BLaER1 treated with 17β-estradiol and CSF1 and Interleukin-3, amounts not matched to agents 10 nM and 100 nM (cell line): Measurements from ENCODE around the gene GPD1.

ENCODE experiments used
- H3K27ac ChIP-seq, 11 experiments: shearing (Covaris generic); formaldehyde crosslinking; 2 replicates each; pipeline ENCODE4 v1.8.1; 2022
- H3K27me3 ChIP-seq, 11 experiments: shearing (Covaris generic); formaldehyde crosslinking; 2 replicates each; pipeline ENCODE4 v1.8.1; 2022
- H3K36me3 ChIP-seq, 11 experiments: shearing (Covaris generic); formaldehyde crosslinking; 2 replicates each; pipeline ENCODE4 v1.8.1; 2022
- H3K4me1 ChIP-seq, 10 experiments: shearing (Covaris generic); formaldehyde crosslinking; 2 replicates each; pipeline ENCODE4 v1.8.1; 2022
- H3K4me2 ChIP-seq, 11 experiments: shearing (Covaris generic); formaldehyde crosslinking; 2 replicates each; pipeline ENCODE4 v1.8.1; 2022
- H3K4me3 ChIP-seq, 10 experiments: shearing (Covaris generic); formaldehyde crosslinking; 2 replicates each; pipeline ENCODE4 v1.8.1; 2022
- H3K9ac ChIP-seq, 11 experiments: shearing (Covaris generic); formaldehyde crosslinking; 2 replicates each; pipeline ENCODE4 v1.8.1; 2022
- H3K9me3 ChIP-seq, 11 experiments: shearing (Covaris generic); formaldehyde crosslinking; replicated peaks in 1 of 11; 2 replicates each; pipeline ENCODE4 v1.8.1; 2022
- H4K20me1 ChIP-seq, 11 experiments: shearing (Covaris generic); formaldehyde crosslinking; 2 replicates each; pipeline ENCODE4 v1.8.1; 2022
- Cebpa-rat ChIP-seq, 11 experiments: shearing (Covaris generic); IDR thresholded peaks; 2 replicates each; pipeline ENCODE4 v1.8.1; 2022

Gene GPD1

GRCh38 chr12:50087151-50087550 lies 16.7 kb upstream of the GPD1 start:
- H3K27me3 ChIP-seq, result no peaks in the 10 kb centered on the region
- peak overlapping the region in 9 of 11 experiments; percentile 1 to 60 (median 35); a peak in 9 of 22 replicates for H3K27ac ChIP-seq
- peaks cover 53 to 59% (median 58%) of the 10 kb centered on the region in 11 experiments for H3K36me3 ChIP-seq
- no peaks in the 10 kb centered on the region for H3K9me3 ChIP-seq
- peak overlapping the region in 10 of 11 experiments; percentile 16 to 93 (median 81); a peak in 16 of 22 replicates for H3K4me2 ChIP-seq
- no peak for TF ChIP-seq Cebpa-rat (IDR thresholded peaks at IDR 0.05)
- H3K9ac ChIP-seq, result peak overlapping the region; percentile 13 to 57 (median 38); a peak in 14 of 22 replicates
- peaks cover 35 to 52% (median 44%) of the 10 kb centered on the region in 10 experiments for H3K4me1 ChIP-seq
- H4K20me1 ChIP-seq, result peaks cover 0 to 47% (median 37%) of the 10 kb centered on the region in 11 experiments; a peak in 19 of 22 replicates
- no peak overlapping the region for H3K4me3 ChIP-seq

- Histone ChIP-seq H3K36me3 (peaks cover 61 to 68% (median 66%) of the 10 kb centered on the region in 11 experiments), H3K9me3 (no peaks in the 10 kb centered on the region), H3K4me1 (peaks cover 35 to 52% (median 44%) of the 10 kb centered on the region in 10 experiments), H3K4me2 (peak overlapping the region; percentile 16 to 93 (median 49)), H3K4me3 (peak overlapping the region in 1 of 10 experiments; percentile 24; a peak in 1 of 20 replicates), H4K20me1 (peaks cover 0 to 47% (median 37%) of the 10 kb centered on the region in 11 experiments; a peak in 19 of 22 replicates), H3K9ac (peak overlapping the region in 10 of 11 experiments; percentile 13 to 57 (median 40); a peak in 15 of 22 replicates), H3K27ac (peak overlapping the region in 9 of 11 experiments; percentile 1 to 60 (median 35); a peak in 12 of 22 replicates), H3K27me3 (no peaks in the 10 kb centered on the region)
- TF ChIP-seq Cebpa-rat (IDR thresholded peaks at IDR 0.05), result no peak
These were observed 15.8 kb upstream of the GPD1 start for GRCh38 chr12:50087995-50088394.

GRCh38 chr12:50088577-50089335 lies 15.1 kb upstream of the GPD1 start:
- H3K9ac ChIP-seq, result peak overlapping the region in 6 of 11 experiments; percentile 16 to 57 (median 40); a peak in 6 of 22 replicates
- H3K4me1 ChIP-seq, result peaks cover 30 to 45% (median 39%) of the 10 kb centered on the region in 10 experiments
- peaks cover 69 to 75% (median 74%) of the 10 kb centered on the region in 11 experiments for H3K36me3 ChIP-seq
- H4K20me1 ChIP-seq, result peaks cover 0 to 47% (median 37%) of the 10 kb centered on the region in 11 experiments; a peak in 19 of 22 replicates
- H3K27ac ChIP-seq, result peak overlapping the region in 7 of 11 experiments; percentile 14 to 60 (median 26); a peak in 9 of 22 replicates
- H3K9me3 ChIP-seq, result no peaks in the 10 kb centered on the region
- TF ChIP-seq Cebpa-rat (IDR thresholded peaks at IDR 0.05), result 0 out of 22 replicates have a peak, but pooled peaks of 1 of the 11 experiments have one; percentile 26
- H3K4me3 ChIP-seq, result no peak overlapping the region
- H3K27me3 ChIP-seq, result no peaks in the 10 kb centered on the region
- H3K4me2 ChIP-seq, result peak overlapping the region; percentile 18 to 93 (median 49); a peak in 19 of 22 replicates

- no peak for TF ChIP-seq Cebpa-rat (IDR thresholded peaks at IDR 0.05)
- Histone ChIP-seq H3K4me2 (no peak overlapping the region), H3K36me3 (peaks cover 78 to 85% (median 84%) of the 10 kb centered on the region in 11 experiments), H3K9me3 (no peaks in the 10 kb centered on the region), H3K27ac (no peak overlapping the region), H3K9ac (no peak overlapping the region), H3K4me1 (peaks cover 21 to 36% (median 32%) of the 10 kb centered on the region in 10 experiments), H3K4me3 (no peak overlapping the region), H3K27me3 (no peaks in the 10 kb centered on the region), H4K20me1 (peaks cover 0 to 48% (median 37%) of the 10 kb centered on the region in 11 experiments; a peak in 19 of 22 replicates)
These were observed 14.1 kb upstream of the GPD1 start for GRCh38 chr12:50089730-50090129.

DNA sequence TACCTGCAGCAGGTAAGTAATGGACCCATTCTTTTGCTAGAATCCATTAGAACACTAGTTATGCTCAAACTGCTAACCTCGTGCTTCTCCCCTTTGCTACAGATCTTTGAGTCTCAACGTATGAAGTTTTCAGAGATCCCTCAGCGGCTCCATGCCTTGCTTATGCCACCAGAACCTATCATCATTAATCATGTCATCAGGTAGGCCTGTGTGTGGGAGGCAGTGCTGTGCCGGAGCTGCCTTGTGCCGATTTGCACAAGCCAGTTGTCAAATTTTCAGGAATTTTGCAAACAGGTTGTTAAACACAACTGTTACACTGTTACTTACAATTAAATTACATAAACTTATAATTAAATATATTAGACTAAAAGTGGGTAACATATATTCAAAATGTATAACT lies 13.4 kb upstream of the GPD1 start:
- no peak overlapping the region for H3K9ac ChIP-seq
- no peaks in the 10 kb centered on the region for H3K9me3 ChIP-seq
- H3K36me3 ChIP-seq, result peaks cover 85 to 91% (median 90%) of the 10 kb centered on the region in 11 experiments
- TF ChIP-seq Cebpa-rat (IDR thresholded peaks at IDR 0.05), result no peak
- no peak overlapping the region for H3K27ac ChIP-seq
- H3K4me2 ChIP-seq, result no peak overlapping the region
- H3K4me1 ChIP-seq, result peaks cover 21 to 36% (median 32%) of the 10 kb centered on the region in 10 experiments
- no peaks in the 10 kb centered on the region for H3K27me3 ChIP-seq
- no peak overlapping the region for H3K4me3 ChIP-seq
- peaks cover 0 to 49% (median 37%) of the 10 kb centered on the region in 11 experiments; a peak in 19 of 22 replicates for H4K20me1 ChIP-seq

DNA sequence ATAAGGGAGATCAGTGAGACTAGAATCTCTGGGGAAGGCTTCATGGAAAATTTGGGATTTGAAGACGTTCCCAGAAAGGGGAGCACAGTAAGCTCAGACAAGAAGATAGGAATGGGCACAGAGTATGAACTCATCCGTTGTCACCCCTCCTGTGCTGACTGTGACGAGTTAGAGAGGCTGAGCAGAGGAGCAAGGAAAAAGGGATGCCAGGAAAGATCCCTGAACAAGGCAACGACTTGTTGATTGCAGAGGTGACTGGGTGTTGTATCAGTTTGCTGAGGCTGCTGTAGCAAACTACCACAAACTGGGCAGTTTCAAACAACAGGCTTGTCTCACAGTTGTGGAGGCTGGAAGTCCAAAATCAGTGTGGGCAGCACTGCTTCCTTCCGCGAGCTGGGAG lies 5.9 kb upstream of the GPD1 start:
- Histone ChIP-seq H3K4me2 (no peak overlapping the region), H3K9ac (no peak overlapping the region), H3K27ac (no peak overlapping the region), H4K20me1 (peaks cover 0 to 48% (median 9%) of the 10 kb centered on the region in 11 experiments; a peak in 11 of 22 replicates), H3K9me3 (no peaks in the 10 kb centered on the region), H3K36me3 (peaks cover 78 to 98% (median 92%) of the 10 kb centered on the region in 11 experiments), H3K4me3 (no peak overlapping the region), H3K27me3 (no peaks in the 10 kb centered on the region), H3K4me1 (peaks cover 6 to 13% (median 9%) of the 10 kb centered on the region in 10 experiments; a peak in 14 of 20 replicates)
- no peak for TF ChIP-seq Cebpa-rat (IDR thresholded peaks at IDR 0.05)

DNA sequence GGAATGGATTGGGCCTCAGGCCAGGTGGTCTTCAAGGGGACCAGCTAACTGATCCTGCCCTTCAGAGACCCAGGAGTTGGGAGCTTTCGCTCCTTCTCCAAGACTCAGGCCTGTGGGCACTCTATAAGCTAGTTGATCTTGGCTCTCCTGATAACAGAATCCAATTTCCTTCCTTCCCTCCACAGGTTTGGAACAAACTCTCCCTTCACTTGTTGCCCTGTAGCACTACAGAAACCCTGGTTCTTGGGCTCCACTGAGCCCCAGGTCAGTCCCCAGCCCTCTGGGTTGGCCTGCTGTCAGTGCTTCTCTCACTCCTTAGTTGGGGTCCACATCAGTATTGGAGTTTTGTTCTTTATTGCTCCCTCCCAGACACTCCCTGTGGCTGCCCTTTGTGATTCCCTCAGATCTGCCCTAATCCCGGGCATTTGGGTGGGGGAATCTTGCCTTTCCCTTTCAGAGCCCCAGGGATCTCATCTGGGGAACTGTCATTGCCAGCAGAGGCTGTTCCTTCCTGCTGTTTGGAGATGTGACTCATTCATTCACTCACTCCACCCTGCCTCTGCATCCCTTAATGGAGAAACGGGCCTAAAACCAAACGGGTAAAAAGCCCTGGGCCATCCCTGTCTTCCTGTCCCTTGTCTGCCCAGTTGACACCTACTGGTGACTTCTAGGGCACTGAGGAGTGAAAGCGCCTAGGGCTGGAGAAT lies 4.4 kb upstream of the GPD1 start:
- no peak overlapping the region for H3K4me3 ChIP-seq
- no peak for TF ChIP-seq Cebpa-rat (IDR thresholded peaks at IDR 0.05)
- H3K27me3 ChIP-seq, result no peaks in the 10 kb centered on the region
- H3K27ac ChIP-seq, result no peak overlapping the region; a peak in 1 of 22 replicates
- peaks cover 14 to 26% (median 23%) of the 10 kb centered on the region in 10 experiments; a peak in 17 of 20 replicates for H3K4me1 ChIP-seq
- H4K20me1 ChIP-seq, result peaks cover 0 to 45% (median 9%) of the 10 kb centered on the region in 11 experiments; a peak in 11 of 22 replicates
- no peak overlapping the region for H3K4me2 ChIP-seq
- no peaks in the 10 kb centered on the region for H3K9me3 ChIP-seq
- H3K36me3 ChIP-seq, result peaks cover 63 to 83% (median 77%) of the 10 kb centered on the region in 11 experiments
- 0 out of 22 replicates have a peak overlapping the region, but pooled peaks of 1 of the 11 experiments have one; percentile 8 for H3K9ac ChIP-seq

GRCh38 chr12:50100561-50100960 lies 3.2 kb upstream of the GPD1 start:
- Histone ChIP-seq H3K27me3 (no peaks in the 10 kb centered on the region), H3K4me3 (no peak overlapping the region), H3K27ac (no peak overlapping the region), H3K36me3 (peaks cover 52 to 72% (median 66%) of the 10 kb centered on the region in 11 experiments), H3K9ac (no peak overlapping the region), H3K9me3 (no peaks in the 10 kb centered on the region), H3K4me1 (peaks cover 14 to 26% (median 23%) of the 10 kb centered on the region in 10 experiments; a peak in 17 of 20 replicates), H4K20me1 (peaks cover 0 to 42% (median 8%) of the 10 kb centered on the region in 11 experiments; a peak in 11 of 22 replicates), H3K4me2 (no peak overlapping the region)
- no peak for TF ChIP-seq Cebpa-rat (IDR thresholded peaks at IDR 0.05)
